ENCODE results near the gene KLHDC7A. TPM values are rescaled to one million over a fixed set of nuclear protein-coding genes. Genes with fewer than 3 reads are reported as not detected.

The KLHDC7A gene
- total RNA-seq, 1 experiment from 2014 or later, result not detected

DNA sequence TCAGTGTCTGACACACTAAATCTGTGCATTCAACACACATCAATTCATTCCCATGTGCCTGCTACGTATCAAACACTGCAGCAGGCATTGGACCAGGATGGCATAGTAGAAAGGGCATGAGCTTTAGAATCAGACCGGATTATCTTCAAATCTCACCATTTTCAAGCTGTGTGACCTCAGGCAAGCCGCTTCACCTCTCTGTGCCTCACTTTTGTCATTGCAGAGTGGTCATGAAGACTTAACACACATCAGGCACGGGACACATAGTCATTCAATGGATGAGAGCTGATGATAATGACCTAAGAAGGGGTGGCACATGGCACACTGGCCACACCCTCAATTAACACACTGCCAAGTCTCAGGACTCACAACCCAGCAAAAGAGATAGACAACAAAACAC is 46.8 kb downstream of the KLHDC7A start:
- H3K9me2 ChIP-seq (replicated peaks; ENCODE audit: insufficient read depth, low read length), result no peaks in the 10 kb centered on the region
- H3K27me3 ChIP-seq (ENCODE audit: low read length), result no peaks in the 10 kb centered on the region

DNA sequence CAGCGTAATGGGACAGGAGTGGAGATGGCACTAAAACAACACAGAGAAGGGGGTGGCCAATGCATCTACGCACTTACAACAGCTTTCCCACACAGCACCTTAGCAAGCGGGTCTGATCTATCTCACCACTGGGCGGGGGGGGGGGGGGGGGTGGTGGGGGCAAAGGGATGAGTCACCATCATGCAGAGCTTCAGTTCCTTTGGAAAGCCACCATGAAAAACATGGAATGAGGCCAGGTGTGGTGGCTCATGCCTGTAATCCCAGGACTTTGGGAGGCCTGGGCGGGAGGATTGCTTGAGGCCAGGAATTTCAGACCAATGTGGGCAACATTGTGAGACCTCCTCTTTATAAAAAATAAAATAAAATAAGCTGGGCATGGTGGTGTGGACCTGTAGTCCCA is 47.2 kb downstream of the KLHDC7A start:
- H3K79me2 ChIP-seq (ENCODE audit: low read length), result no peaks in the 10 kb centered on the region
- peaks cover under 1% of the 10 kb centered on the region; the same call in 1 of the 2 replicates for H3K4me1 ChIP-seq (ENCODE audit: low read length)
- no peak overlapping the region for H3K4me3 ChIP-seq (ENCODE audit: low read length)
- H3K9me3 ChIP-seq (ENCODE audit: low read length), result no peaks in the 10 kb centered on the region
- H4K20me1 ChIP-seq (ENCODE audit: insufficient read depth, low read depth, low read length), result no peaks in the 10 kb centered on the region
- H3K4me2 ChIP-seq (ENCODE audit: low read depth, low read length, poor library complexity, severe bottlenecking), result no peak overlapping the region
- no peak overlapping the region for H3K9ac ChIP-seq (ENCODE audit: low read length)
- no peaks in the 10 kb centered on the region for H3K36me3 ChIP-seq (ENCODE audit: insufficient read depth, low read length)
- H3K9me2 ChIP-seq (replicated peaks; ENCODE audit: insufficient read depth, low read length), result no peaks in the 10 kb centered on the region
- H2AFZ ChIP-seq (ENCODE audit: low read length), result no peak overlapping the region
- no peak for DNase-seq
- H3K27me3 ChIP-seq (ENCODE audit: low read length), result no peaks in the 10 kb centered on the region
- no peak overlapping the region for H3K27ac ChIP-seq (ENCODE audit: low read length)

More for the DNA sequence above, 46.8 kb downstream of the KLHDC7A start:
- H3K4me2 ChIP-seq (ENCODE audit: low read depth, low read length, poor library complexity, severe bottlenecking), result no peak overlapping the region
- H4K20me1 ChIP-seq (ENCODE audit: insufficient read depth, low read depth, low read length), result no peaks in the 10 kb centered on the region
- H3K4me3 ChIP-seq (ENCODE audit: low read length), result no peak overlapping the region
- no peak overlapping the region for H3K27ac ChIP-seq (ENCODE audit: low read length)
- no peaks in the 10 kb centered on the region for H3K9me3 ChIP-seq (ENCODE audit: low read length)
- H3K79me2 ChIP-seq (ENCODE audit: low read length), result no peaks in the 10 kb centered on the region
- no peak overlapping the region for H3K9ac ChIP-seq (ENCODE audit: low read length)
- no peak for DNase-seq
- no peaks in the 10 kb centered on the region for H3K4me1 ChIP-seq (ENCODE audit: low read length)
- no peak overlapping the region for H2AFZ ChIP-seq (ENCODE audit: low read length)
- H3K36me3 ChIP-seq (ENCODE audit: insufficient read depth, low read length), result no peaks in the 10 kb centered on the region

DNA sequence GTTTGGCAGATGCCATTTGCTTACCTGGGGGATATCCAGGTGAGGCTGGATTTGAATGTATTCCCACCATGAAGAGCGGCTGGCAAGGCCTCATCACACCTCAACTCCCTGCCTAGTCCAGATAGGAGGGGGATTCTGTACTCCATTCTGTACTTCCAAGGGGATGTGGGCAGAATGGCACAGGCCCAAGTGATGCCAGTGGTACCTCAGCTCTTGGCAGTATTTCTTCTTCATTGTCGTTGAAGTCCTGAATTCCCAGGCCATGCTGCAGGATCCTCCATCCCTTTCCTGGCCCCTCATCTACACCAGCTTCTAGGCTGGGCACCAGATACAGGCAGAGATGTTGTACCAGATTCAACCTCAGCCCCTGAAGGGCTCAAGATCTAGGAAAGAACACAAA is 47.9 kb downstream of the KLHDC7A start:
- H3K27ac ChIP-seq (ENCODE audit: low read length), result no peak overlapping the region
- H3K4me3 ChIP-seq (ENCODE audit: low read length), result no peak overlapping the region
- no peaks in the 10 kb centered on the region for H4K20me1 ChIP-seq (ENCODE audit: insufficient read depth, low read depth, low read length)
- H3K27me3 ChIP-seq (ENCODE audit: low read length), result no peaks in the 10 kb centered on the region
- H3K9me2 ChIP-seq (replicated peaks; ENCODE audit: insufficient read depth, low read length), result no peaks in the 10 kb centered on the region
- no peaks in the 10 kb centered on the region for H3K9me3 ChIP-seq (ENCODE audit: low read length)
- no peaks in the 10 kb centered on the region for H3K79me2 ChIP-seq (ENCODE audit: low read length)
- DNase-seq, result no peak
- peaks cover 6% of the 10 kb centered on the region for H3K4me1 ChIP-seq (ENCODE audit: low read length)
- no peak overlapping the region for H2AFZ ChIP-seq (ENCODE audit: low read length)
- H3K36me3 ChIP-seq (ENCODE audit: insufficient read depth, low read length), result no peaks in the 10 kb centered on the region
- H3K4me2 ChIP-seq (ENCODE audit: low read depth, low read length, poor library complexity, severe bottlenecking), result no peak overlapping the region
- no peak overlapping the region for H3K9ac ChIP-seq (ENCODE audit: low read length)

GRCh38 chr1:18529714-18530113 is 49.0 kb downstream of the KLHDC7A start:
- DNase-seq, result no peak
- Histone ChIP-seq H3K4me3 (ENCODE audit: low read length) (no peak overlapping the region), H3K4me1 (ENCODE audit: low read length) (peaks cover 13% of the 10 kb centered on the region), H4K20me1 (ENCODE audit: insufficient read depth, low read depth, low read length) (no peaks in the 10 kb centered on the region), H3K9ac (ENCODE audit: low read length) (no peak overlapping the region), H3K4me2 (ENCODE audit: low read depth, low read length, poor library complexity, severe bottlenecking) (no peak overlapping the region), H3K79me2 (ENCODE audit: low read length) (no peaks in the 10 kb centered on the region), H3K9me2 (replicated peaks; ENCODE audit: insufficient read depth, low read length) (no peaks in the 10 kb centered on the region), H3K36me3 (ENCODE audit: insufficient read depth, low read length) (no peaks in the 10 kb centered on the region), H2AFZ (ENCODE audit: low read length) (no peak overlapping the region), H3K27ac (ENCODE audit: low read length) (no peak overlapping the region), H3K27me3 (ENCODE audit: low read length) (no peaks in the 10 kb centered on the region), H3K9me3 (ENCODE audit: low read length) (no peaks in the 10 kb centered on the region)

GRCh38 chr1:18530587-18531502 is 50.1 kb downstream of the KLHDC7A start:
- no peaks in the 10 kb centered on the region for H3K36me3 ChIP-seq (ENCODE audit: insufficient read depth, low read length)
- no peak overlapping the region for H3K9ac ChIP-seq (ENCODE audit: low read length)
- H3K4me2 ChIP-seq (ENCODE audit: low read depth, low read length, poor library complexity, severe bottlenecking), result no peak overlapping the region
- H3K4me1 ChIP-seq (ENCODE audit: low read length), result peaks cover 13% of the 10 kb centered on the region
- no peak overlapping the region for H3K27ac ChIP-seq (ENCODE audit: low read length)
- H3K9me2 ChIP-seq (replicated peaks; ENCODE audit: insufficient read depth, low read length), result no peaks in the 10 kb centered on the region
- H4K20me1 ChIP-seq (ENCODE audit: insufficient read depth, low read depth, low read length), result no peaks in the 10 kb centered on the region
- H3K27me3 ChIP-seq (ENCODE audit: low read length), result no peaks in the 10 kb centered on the region
- peak; percentile 70 for DNase-seq
- no peaks in the 10 kb centered on the region for H3K79me2 ChIP-seq (ENCODE audit: low read length)
- H3K4me3 ChIP-seq (ENCODE audit: low read length), result no peak overlapping the region
- no peaks in the 10 kb centered on the region for H3K9me3 ChIP-seq (ENCODE audit: low read length)
- no peak overlapping the region for H2AFZ ChIP-seq (ENCODE audit: low read length)

DNA sequence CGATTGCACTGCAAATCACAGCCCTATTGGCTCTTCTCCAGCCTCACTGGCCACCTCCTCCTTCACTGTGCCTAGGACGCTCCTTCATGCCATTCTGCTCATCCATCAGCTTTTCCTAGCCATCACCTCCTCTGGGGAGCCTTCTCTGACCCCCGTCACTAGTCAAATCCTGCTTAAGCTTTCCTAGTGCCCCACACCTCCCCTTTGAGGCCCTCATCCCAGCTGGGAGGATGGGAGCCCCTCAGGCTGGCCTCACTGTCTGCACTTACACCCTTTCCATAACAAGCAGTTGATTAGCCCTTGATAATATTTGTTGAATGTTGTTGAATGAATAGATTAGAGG is 50.7 kb downstream of the KLHDC7A start:
- Histone ChIP-seq H2AFZ (ENCODE audit: low read length) (no peak overlapping the region), H3K27me3 (ENCODE audit: low read length) (no peaks in the 10 kb centered on the region), H3K9me3 (ENCODE audit: low read length) (no peaks in the 10 kb centered on the region), H3K9me2 (replicated peaks; ENCODE audit: insufficient read depth, low read length) (no peaks in the 10 kb centered on the region), H4K20me1 (ENCODE audit: insufficient read depth, low read depth, low read length) (no peaks in the 10 kb centered on the region), H3K4me1 (ENCODE audit: low read length) (peaks cover 13% of the 10 kb centered on the region), H3K36me3 (ENCODE audit: insufficient read depth, low read length) (no peaks in the 10 kb centered on the region), H3K27ac (ENCODE audit: low read length) (no peak overlapping the region), H3K9ac (ENCODE audit: low read length) (no peak overlapping the region), H3K4me3 (ENCODE audit: low read length) (no peak overlapping the region), H3K79me2 (ENCODE audit: low read length) (no peaks in the 10 kb centered on the region), H3K4me2 (ENCODE audit: low read depth, low read length, poor library complexity, severe bottlenecking) (no peak overlapping the region)
- DNase-seq, result no peak

- H3K9ac ChIP-seq (ENCODE audit: low read length), result no peak overlapping the region
- DNase-seq, result no peak
- H3K9me2 ChIP-seq (replicated peaks; ENCODE audit: insufficient read depth, low read length), result no peaks in the 10 kb centered on the region
- no peaks in the 10 kb centered on the region for H3K36me3 ChIP-seq (ENCODE audit: insufficient read depth, low read length)
- no peaks in the 10 kb centered on the region for H3K9me3 ChIP-seq (ENCODE audit: low read length)
- no peak overlapping the region for H3K4me2 ChIP-seq (ENCODE audit: low read depth, low read length, poor library complexity, severe bottlenecking)
- no peaks in the 10 kb centered on the region for H3K79me2 ChIP-seq (ENCODE audit: low read length)
- H4K20me1 ChIP-seq (ENCODE audit: insufficient read depth, low read depth, low read length), result no peaks in the 10 kb centered on the region
- H3K27ac ChIP-seq (ENCODE audit: low read length), result no peak overlapping the region
- H2AFZ ChIP-seq (ENCODE audit: low read length), result no peak overlapping the region
- no peak overlapping the region for H3K4me3 ChIP-seq (ENCODE audit: low read length)
- H3K4me1 ChIP-seq (ENCODE audit: low read length), result peaks cover 13% of the 10 kb centered on the region
- H3K27me3 ChIP-seq (ENCODE audit: low read length), result no peaks in the 10 kb centered on the region
Measured at GRCh38 chr1:18532390-18533170, 51.9 kb downstream of the KLHDC7A start.

GRCh38 chr1:18533259-18533658 is 52.5 kb downstream of the KLHDC7A start:
- peaks cover 13% of the 10 kb centered on the region for H3K4me1 ChIP-seq (ENCODE audit: low read length)
- no peak overlapping the region for H3K27ac ChIP-seq (ENCODE audit: low read length)
- no peak overlapping the region for H3K4me3 ChIP-seq (ENCODE audit: low read length)
- H3K79me2 ChIP-seq (ENCODE audit: low read length), result no peaks in the 10 kb centered on the region
- H2AFZ ChIP-seq (ENCODE audit: low read length), result no peak overlapping the region
- H3K9me3 ChIP-seq (ENCODE audit: low read length), result no peaks in the 10 kb centered on the region
- no peak overlapping the region for H3K9ac ChIP-seq (ENCODE audit: low read length)
- no peaks in the 10 kb centered on the region for H3K36me3 ChIP-seq (ENCODE audit: insufficient read depth, low read length)
- no peak overlapping the region for H3K4me2 ChIP-seq (ENCODE audit: low read depth, low read length, poor library complexity, severe bottlenecking)
- H3K9me2 ChIP-seq (replicated peaks; ENCODE audit: insufficient read depth, low read length), result no peaks in the 10 kb centered on the region
- no peaks in the 10 kb centered on the region for H4K20me1 ChIP-seq (ENCODE audit: insufficient read depth, low read depth, low read length)
- no peak for DNase-seq
- H3K27me3 ChIP-seq (ENCODE audit: low read length), result no peaks in the 10 kb centered on the region

Measured in Karpas-422 (cell line).